Measurements from ENCODE around the gene ZCCHC10. TPM values are rescaled to one million over a fixed set of nuclear protein-coding genes. Genes with fewer than 3 reads are reported as not detected.

Gene ZCCHC10
- total and polyA plus RNA-seq, 11 donors = 9.9 to 24.1 (median 17.1) TPM

GRCh38 chr5:132947671-132948070, 78.7 kb downstream of the ZCCHC10 start:
- Histone ChIP-seq H3K4me1 (peaks cover 0 to 57% (median 24%) of the 10 kb centered on the region in 12 donors), H3K9me3 (no peaks in the 10 kb centered on the region), H3K27ac (no peak overlapping the region), H3K27me3 (no peaks in the 10 kb centered on the region), H3K4me3 (no peak overlapping the region), H3K36me3 (peaks cover 0 to 3% (median 0%) of the 10 kb centered on the region in 9 donors)
- no peak for ATAC-seq
- TF ChIP-seq CTCF (IDR thresholded peaks at IDR 0.05) (no peak), POLR2A (IDR thresholded peaks at IDR 0.05) (no peak)
- intact Hi-C loops (cut with DNase I) = no loop called here
- no peak for DNase-seq
- 38 to 55% (median 46%) methylated on average over 2 of the region's 2 CpGs for WGBS, 4 donors

Other genes with a start within 250 kb of the ZCCHC10 start
- gene SEPTIN8, start 249.3 kb downstream of the ZCCHC10 start, total RNA-seq = 10 to 100 TPM; 24.5 to 47.6 (median 33.8) TPM
- gene SEPTIN8, start 249.3 kb downstream of the ZCCHC10 start, polyA plus RNA-seq = 10 to 100 TPM; 11.0 to 19.2 TPM
- under 1 TPM in 3 of 9 donors, not detected in 6; 0.24 to 0.50 (median 0.38) TPM for gene SOWAHA, start 213.2 kb downstream of the ZCCHC10 start, total RNA-seq
- under 1 TPM; 0.03 to 0.08 TPM for gene SOWAHA, start 213.2 kb downstream of the ZCCHC10 start, polyA plus RNA-seq
- 1 to 10 TPM; 2.9 to 6.8 (median 4.7) TPM for gene SHROOM1, start 195.9 kb downstream of the ZCCHC10 start, total RNA-seq
- 1 to 10 TPM; 2.0 to 4.8 TPM for gene SHROOM1, start 195.9 kb downstream of the ZCCHC10 start, polyA plus RNA-seq
- under 1 TPM in 8 of 9 donors, not detected in 1; 0.25 to 1.00 (median 0.51) TPM for gene GDF9, start 160.1 kb downstream of the ZCCHC10 start, total RNA-seq
- gene GDF9, start 160.1 kb downstream of the ZCCHC10 start, polyA plus RNA-seq = under 1 TPM; 0.10 to 0.27 TPM
- 1,000 to 10,000 TPM in 6 of 9 donors, 100 to 1,000 TPM in 3; 539 to 2,034 (median 1,454) TPM for gene UQCRQ, start 159.9 kb downstream of the ZCCHC10 start, total RNA-seq
- 1,000 to 10,000 TPM in 1 of 2 donors, 100 to 1,000 TPM in 1; 656 to 2,165 TPM for gene UQCRQ, start 159.9 kb downstream of the ZCCHC10 start, polyA plus RNA-seq
- 1 to 10 TPM in 4 of 9 donors, under 1 TPM in 5; 0.16 to 1.9 (median 0.91) TPM for gene LEAP2, start 152.9 kb downstream of the ZCCHC10 start, total RNA-seq
- gene LEAP2, start 152.9 kb downstream of the ZCCHC10 start, polyA plus RNA-seq = 1 to 10 TPM in 1 of 2 donors, under 1 TPM in 1; 0.37 to 2.0 TPM
- 10 to 100 TPM; 33.1 to 65.8 (median 53.4) TPM for gene AFF4, start 62.9 kb downstream of the ZCCHC10 start, total RNA-seq
- 10 to 100 TPM in 1 of 2 donors, 1 to 10 TPM in 1; 6.7 to 24.8 TPM for gene AFF4, start 62.9 kb downstream of the ZCCHC10 start, polyA plus RNA-seq
- gene HSPA4, start 25.5 kb upstream of the ZCCHC10 start, total RNA-seq = 100 to 1,000 TPM in 4 of 9 donors, 10 to 100 TPM in 5; 57.5 to 132 (median 98.5) TPM
- gene HSPA4, start 25.5 kb upstream of the ZCCHC10 start, polyA plus RNA-seq = 100 to 1,000 TPM in 1 of 2 donors, 10 to 100 TPM in 1; 62.0 to 105 TPM